Keratinocyte (primary cell): ENCODE data around the gene SCNN1A.

Experiments used
- CTCF ChIP-seq, 3 experiments: IDR thresholded peaks in 1 of 3; conservative IDR thresholded peaks in 1 of 3; optimal IDR thresholded peaks in 1 of 3; 2 replicates in 2 of 3; 3 replicates in 1 of 3; pipeline versions ENCODE3 to v1.5.1; 2011; ENCODE audit warnings: low read length in 3 of 3, mild to moderate bottlenecking in 3 of 3, moderate library complexity in 2 of 3, control low read depth in 1 of 3, inconsistent platforms in 1 of 3; ENCODE audit not compliant: insufficient read depth in 2 of 3; ENCODE audit errors: extremely low read depth in 1 of 3
- EZH2 ChIP-seq: IDR thresholded peaks from one replicate; pipeline ENCODE4 v1.6.1; 2012; ENCODE audit warnings: inconsistent platforms, mild to moderate bottlenecking, low read length, moderate library complexity

GRCh38 chr12:6367969-6368892, 7.1 kb downstream of the SCNN1A start:
- no peak for TF ChIP-seq CTCF (optimal IDR thresholded peaks at IDR 0.05 in 1 of 3, IDR thresholded peaks at IDR 0.05 in 1 of 3, conservative IDR thresholded peaks at IDR 0.05 in 1 of 3; ENCODE audit: extremely low read depth in 1 of 3, insufficient read depth in 2 of 3, low read length in 3 of 3)
- TF ChIP-seq EZH2: no peak
